Smooth muscle cell (in vitro differentiated cells): ENCODE data around the gene SMIM33. TPM values are rescaled to one million over a fixed set of nuclear protein-coding genes. Genes with fewer than 3 reads are reported as not detected.

ENCODE experiments used
- DNase-seq: peaks from one replicate; lab custom pipeline; 2025; ENCODE audit not compliant: unreplicated experiment; lab: John Stamatoyannopoulos, UW
- H2AFZ ChIP-seq: fragments of 200-600 bp; sonication (generic); 2 replicates; pipeline ENCODE4 v1.6.0; 2016; ENCODE audit warnings: antibody characterized with exemption, low read depth, mild to moderate bottlenecking
- H3F3A ChIP-seq: fragments of 200-600 bp; sonication (generic); 2 replicates; pipeline ENCODE4 v1.6.0; 2017; ENCODE audit warnings: antibody characterized with exemption, low read depth
- H3K27ac ChIP-seq: fragments of 200-600 bp; sonication (generic); 2 replicates; pipeline ENCODE4 v1.5.1; 2016; ENCODE audit warnings: low read depth, mild to moderate bottlenecking
- H3K27me3 ChIP-seq: fragments of 200-600 bp; sonication (generic); 2 replicates; pipeline ENCODE4 v1.6.1; 2016; ENCODE audit warnings: low read depth, mild to moderate bottlenecking
- H3K36me3 ChIP-seq: fragments of 200-600 bp; sonication (generic); 2 replicates; pipeline ENCODE4 v1.5.1; 2016; ENCODE audit warnings: low read depth
- H3K4me1 ChIP-seq: fragments of 200-600 bp; sonication (generic); 2 replicates; pipeline ENCODE4 v1.5.1; 2016; ENCODE audit warnings: low read depth
- H3K4me2 ChIP-seq: fragments of 200-600 bp; sonication (generic); 2 replicates; pipeline ENCODE4 v1.6.0; 2016; ENCODE audit warnings: mild to moderate bottlenecking
- H3K4me3 ChIP-seq: fragments of 200-600 bp; sonication (generic); 2 replicates; pipeline ENCODE4 v1.5.1; 2016; ENCODE audit warnings: mild to moderate bottlenecking
- H3K79me2 ChIP-seq: fragments of 200-600 bp; sonication (generic); 2 replicates; pipeline ENCODE4 v1.6.0; 2016; ENCODE audit warnings: low read depth, mild to moderate bottlenecking
- H3K9ac ChIP-seq: fragments of 200-600 bp; sonication (generic); 2 replicates; pipeline ENCODE4 v1.6.0; 2016; ENCODE audit warnings: low read depth
- H3K9me3 ChIP-seq: fragments of 200-600 bp; sonication (generic); replicated peaks from 2 replicates; pipeline ENCODE4 v1.5.1; 2016; ENCODE audit warnings: low read depth
- H4K20me1 ChIP-seq: fragments of 200-600 bp; sonication (generic); 2 replicates; pipeline ENCODE4 v1.6.0; 2016; ENCODE audit warnings: low read depth
- CTCF ChIP-seq: fragments of 200-600 bp; sonication (generic); IDR thresholded peaks from 2 replicates; pipeline ENCODE4 v1.5.1; 2017; ENCODE audit warnings: borderline replicate concordance, mild to moderate bottlenecking, antibody characterized with exemption; ENCODE audit not compliant: insufficient read depth, poor library complexity, severe bottlenecking
- WGBS: methylation state at CpG from one replicate; pipeline ENCODE4 v1.1.7; 2016; ENCODE audit warnings: low lambda C conversion rate; 5-methylcytosine and 5-hydroxymethylcytosine counted together
- polyA plus RNA-seq: library from polyadenylated mRNA; unstranded; fragments of >200 nt; fragmentation: Nextera tagmentation; extraction: Ambion mirVana; gene quantifications from 2 replicates; pipeline ENCODE4 v1.2.1, GENCODE V29; 2016
- small RNA-seq: library from RNA; depleted of rRNA; stranded (forward); fragments of <200 nt; gene quantifications from one replicate; pipeline ENCODE3, GENCODE V24; 2014
- total RNA-seq: library from RNA; depleted of rRNA; stranded (reverse); fragments of >200 nt; gene quantifications from 2 replicates; pipeline ENCODE4 v1.2.3, GENCODE V29; 2014

Gene SMIM33
- total and polyA plus RNA-seq, 2 experiments from 2014 or later, result not detected

DNA sequence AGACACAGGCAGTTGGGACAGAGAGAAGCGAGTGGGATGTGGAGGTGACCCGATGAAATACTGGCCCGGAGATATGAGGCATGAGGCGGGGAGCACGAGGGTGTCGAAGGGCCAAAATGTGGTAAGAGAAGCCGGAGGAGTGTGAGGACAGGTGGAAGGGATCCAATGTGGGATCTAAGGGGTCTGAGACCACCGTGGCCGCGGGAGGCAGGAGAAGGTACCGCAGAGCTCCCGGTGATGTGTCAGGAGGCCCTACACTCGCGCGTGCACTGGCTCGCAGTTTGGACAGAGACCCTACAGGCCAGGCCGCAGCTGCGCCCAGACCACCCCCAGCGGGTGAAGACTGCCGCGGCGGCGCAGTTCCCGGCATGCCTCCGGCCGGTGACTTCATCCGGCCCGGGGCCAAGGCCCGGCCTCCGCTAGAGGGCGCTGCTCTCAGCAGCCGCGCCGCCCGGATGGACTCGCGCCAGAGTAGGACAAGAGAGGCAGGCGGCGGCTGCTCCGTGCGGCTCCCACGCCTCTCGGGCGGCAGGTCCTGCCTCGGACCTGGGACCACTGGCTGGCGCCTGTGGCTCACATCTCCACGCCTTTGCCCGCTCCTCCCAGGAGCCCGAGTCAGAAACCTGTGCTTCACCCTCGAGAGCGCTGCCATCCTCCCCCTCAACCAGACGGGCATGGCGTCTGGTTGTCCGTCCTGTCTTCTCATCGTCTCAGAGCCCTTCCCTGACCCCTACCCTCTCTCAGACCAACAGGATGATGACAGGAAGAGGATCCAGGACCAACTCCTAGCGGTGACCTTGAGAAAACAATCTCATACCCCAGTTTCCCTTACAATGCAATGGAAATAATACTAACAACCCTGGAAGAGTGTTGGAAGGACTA, 47.1 kb downstream of the SMIM33 start:
- no peaks in the 10 kb centered on the region for H3F3A ChIP-seq
- peak; percentile 72 for DNase-seq
- H3K79me2 ChIP-seq, result no peaks in the 10 kb centered on the region
- H3K36me3 ChIP-seq, result no peaks in the 10 kb centered on the region
- H3K27ac ChIP-seq, result peak overlapping the region; percentile 15
- no peaks in the 10 kb centered on the region for H4K20me1 ChIP-seq
- no peaks in the 10 kb centered on the region for H3K4me1 ChIP-seq
- peak overlapping the region; percentile 51 for H3K4me3 ChIP-seq
- H3K27me3 ChIP-seq, result no peaks in the 10 kb centered on the region
- WGBS, result 11% methylated on average over 51 of the region's 56 CpGs
- H3K4me2 ChIP-seq, result peak overlapping the region; percentile 86
- H2AFZ ChIP-seq, result peak overlapping the region; percentile 88
- H3K9ac ChIP-seq, result peak overlapping the region; percentile 36
- no peaks in the 10 kb centered on the region for H3K9me3 ChIP-seq
- TF ChIP-seq CTCF, result peak; percentile 95

Small RNAs within 50 kb of the gene (small RNA-seq; reads per million reads assigned to genes)
- not detected for gene RNU5B-4P

Other genes with a start within 250 kb of the SMIM33 start
- gene MATR3, start 177.3 kb upstream of the SMIM33 start, total RNA-seq, result 267 and 353 TPM in 2 replicates
- 151 and 169 TPM in 2 replicates for gene MATR3, start 177.3 kb upstream of the SMIM33 start, polyA plus RNA-seq
- 96.1 and 98.1 TPM in 2 replicates for gene PAIP2, start 129.2 kb upstream of the SMIM33 start, total RNA-seq
- gene PAIP2, start 129.2 kb upstream of the SMIM33 start, polyA plus RNA-seq, result 120 and 123 TPM in 2 replicates
- not detected in 2 replicates for gene SLC23A1, start 87.7 kb upstream of the SMIM33 start, total RNA-seq
- gene SLC23A1, start 87.7 kb upstream of the SMIM33 start, polyA plus RNA-seq, result 0.22 and 0.35 TPM in 2 replicates
- gene MZB1, start 81.1 kb upstream of the SMIM33 start, total RNA-seq, result not detected in 2 replicates
- gene MZB1, start 81.1 kb upstream of the SMIM33 start, polyA plus RNA-seq, result 0.19 TPM in 1 of 2 replicates, not detected in the other
- gene PROB1, start 75.9 kb upstream of the SMIM33 start, total RNA-seq, result 0.90 and 1.2 TPM in 2 replicates
- 3.8 and 5.7 TPM in 2 replicates for gene PROB1, start 75.9 kb upstream of the SMIM33 start, polyA plus RNA-seq
- 2.0 and 4.0 TPM in 2 replicates for gene SPATA24, start 66.9 kb upstream of the SMIM33 start, total RNA-seq
- gene SPATA24, start 66.9 kb upstream of the SMIM33 start, polyA plus RNA-seq, result 2.2 and 2.6 TPM in 2 replicates
- 6.3 and 16.9 TPM in 2 replicates for gene DNAJC18, start 31.5 kb upstream of the SMIM33 start, total RNA-seq
- gene DNAJC18, start 31.5 kb upstream of the SMIM33 start, polyA plus RNA-seq, result 9.6 and 15.4 TPM in 2 replicates
- gene ECSCR, start 8.3 kb upstream of the SMIM33 start, total RNA-seq, result 1.7 TPM in 1 of 2 replicates, not detected in the other
- gene ECSCR, start 8.3 kb upstream of the SMIM33 start, polyA plus RNA-seq, result 0.41 and 0.52 TPM in 2 replicates
- 5.8 and 7.5 TPM in 2 replicates for gene STING1, start 11.8 kb downstream of the SMIM33 start, total RNA-seq
- 7.8 and 9.6 TPM in 2 replicates for gene STING1, start 11.8 kb downstream of the SMIM33 start, polyA plus RNA-seq
- gene UBE2D2, start 90.3 kb downstream of the SMIM33 start, total RNA-seq, result 69.3 and 76.5 TPM in 2 replicates
- 174 and 200 TPM in 2 replicates for gene UBE2D2, start 90.3 kb downstream of the SMIM33 start, polyA plus RNA-seq
- 85.5 and 103 TPM in 2 replicates for gene CXXC5, start 177.3 kb downstream of the SMIM33 start, total RNA-seq
- gene CXXC5, start 177.3 kb downstream of the SMIM33 start, polyA plus RNA-seq, result 139 and 175 TPM in 2 replicates